ENCODE measurements around the gene SYAP1. TPM values are rescaled to one million over a fixed set of nuclear protein-coding genes. Genes with fewer than 3 reads are reported as not detected.

The SYAP1 gene
- total and polyA plus RNA-seq, 2 of the 8 experiments (the other 6 are each of a cell fraction or from before 2014, with no cell fraction given): 2.9 to 20.3 TPM

DNA sequence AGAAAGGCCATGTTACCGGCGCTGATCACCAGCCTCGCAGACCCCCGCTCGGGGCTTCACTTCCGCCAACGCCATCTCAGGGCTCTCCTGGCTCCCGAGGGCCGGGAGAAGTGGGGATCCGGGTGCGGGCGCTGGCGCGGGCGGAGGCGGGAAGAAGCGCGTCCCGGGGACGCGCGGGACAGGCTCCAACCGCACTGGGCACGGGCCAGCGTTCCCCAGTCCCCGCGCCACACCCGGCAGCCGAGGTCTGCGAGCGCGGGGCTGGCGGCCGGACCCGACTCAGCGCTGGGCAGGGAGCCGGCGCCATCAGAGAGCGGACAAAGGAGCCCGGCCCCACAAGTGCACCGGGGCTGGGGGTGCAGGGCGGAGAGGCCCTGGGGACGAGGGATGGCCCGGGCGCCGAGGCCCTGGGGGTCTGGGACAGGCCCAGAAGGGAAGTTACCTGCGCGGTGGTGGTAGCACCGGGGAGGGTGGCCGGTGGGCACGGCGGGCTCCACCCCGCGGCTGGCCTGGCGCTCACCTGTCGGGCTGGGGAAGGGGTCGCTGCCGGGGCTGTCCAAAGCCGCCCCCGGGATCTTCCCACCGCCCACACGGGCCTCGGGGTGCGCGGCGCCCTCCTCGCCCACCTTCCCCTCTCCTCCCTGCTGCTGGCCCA lies 7.4 kb upstream of the SYAP1 start:
- WGBS, 2 experiments (ENCODE audit: extremely low coverage in 1 of 2, insufficient coverage in 1 of 2, insufficient read length in 1 of 2, insufficient replicate concordance in 2 of 2, low coverage in 1 of 2, low lambda C conversion rate in 2 of 2, missing lambda C conversion rate in 1 of 2): 2% methylated on average over 20 of the region's 67 CpGs; no CpG with 5 or more reads in 1 of the 2 experiments
- Histone ChIP-seq H3K18ac (ENCODE audit: extremely low read depth, low read length) (peak overlapping the region; percentile 60), H2BK120ac (replicated peaks; ENCODE audit: low read depth, low read length) (no peak overlapping the region), H3K9ac (replicated peaks in 1 of 4; ENCODE audit: extremely low read depth in 1 of 4, low read depth in 3 of 4, low read length in 3 of 4) (peak overlapping the region; percentile 71 to 87 (median 78)), H4K91ac (replicated peaks; ENCODE audit: insufficient read length, low read length) (peak overlapping the region; percentile 40), H3K4ac (replicated peaks; ENCODE audit: insufficient read length, low read depth, low read length) (no peak overlapping the region), H3K23me2 (ENCODE audit: low read depth, low read length) (peaks cover 3% of the 10 kb centered on the region; the same call in 1 of the 2 replicates), H4K8ac (ENCODE audit: extremely low read depth, insufficient read depth, low read length) (peak overlapping the region; percentile 89; the same call in 1 of the 2 replicates), H2BK12ac (ENCODE audit: low read depth, low read length) (no peak overlapping the region), H2BK20ac (ENCODE audit: low read length) (no peak overlapping the region), H4K5ac (ENCODE audit: insufficient read length, low read depth, low read length) (peak overlapping the region; percentile 88), H3K56ac (replicated peaks; ENCODE audit: insufficient read length, low read depth, low read length) (no peak overlapping the region), H2BK15ac (ENCODE audit: low read length) (no peak overlapping the region), H2BK5ac (ENCODE audit: low read depth, low read length) (0 out of 2 replicates have a peak overlapping the region, but pooled peaks have one; percentile 16), H3K4me1 (replicated peaks in 1 of 4; ENCODE audit: control insufficient read depth in 3 of 4, insufficient read depth in 4 of 4, low read length in 3 of 4) (peaks cover 0 to 2% (median 0%) of the 10 kb centered on the region in 4 experiments; a peak in 2 of 7 replicates), H3K4me2 (ENCODE audit: insufficient read depth in 1 of 2, low read depth in 2 of 2, low read length in 2 of 2) (peak overlapping the region; percentile 52 to 83), H3K4me3 (ENCODE audit: extremely low read depth in 1 of 4, insufficient read depth in 2 of 4, low read depth in 3 of 4, low read length in 4 of 4) (peak overlapping the region; percentile 67 to 84 (median 72)), H3K14ac (ENCODE audit: insufficient read length) (no peak overlapping the region), H3K9me3 (ENCODE audit: insufficient read depth in 2 of 2, low read depth in 1 of 2, low read length in 1 of 2) (no peaks in the 10 kb centered on the region), H3K36me3 (ENCODE audit: control insufficient read depth in 2 of 4, insufficient read depth in 4 of 4, low read length in 3 of 4) (peaks cover 0 to 10% (median 4%) of the 10 kb centered on the region in 4 experiments; a peak in 3 of 8 replicates), H3K79me2 (ENCODE audit: control insufficient read depth in 1 of 2, insufficient read depth in 2 of 2, low read length in 2 of 2) (peaks cover 0 to 14% of the 10 kb centered on the region in 2 experiments; a peak in 1 of 4 replicates), H3K27me3 (replicated peaks in 1 of 4; ENCODE audit: control insufficient read depth in 3 of 4, extremely low read depth in 1 of 4, insufficient read depth in 3 of 4, low read length in 3 of 4) (no peaks in the 10 kb centered on the region), H3K23ac (ENCODE audit: insufficient read length) (no peak overlapping the region), H3K79me1 (ENCODE audit: low read depth, low read length) (no peaks in the 10 kb centered on the region), H2AFZ (ENCODE audit: low read length) (no peak overlapping the region; the same call in 1 of the 2 replicates), H3K27ac (ENCODE audit: low read depth, low read length) (peak overlapping the region; percentile 82; the same call in 1 of the 2 replicates), H2AK5ac (ENCODE audit: low read depth, low read length) (no peak overlapping the region), H4K20me1 (replicated peaks in 1 of 2; ENCODE audit: control insufficient read depth in 1 of 2, insufficient read depth in 2 of 2, low read length in 2 of 2) (no peaks in the 10 kb centered on the region)
- POLR2A ChIA-PET (ENCODE audit: partially characterized antibody): interaction anchor here (1.0 to 2.3 kb wide), 5 partner anchors 7 to 73 kb away, joined by 4 to 6 read pairs (median 4); partner anchors contain the start of gene SYAP1
- DNase-seq (ENCODE audit: low read depth in 1 of 2, low spot score in 2 of 2) (peak in 1 of 2 experiments; percentile 44), FAIRE-seq (no peak)
- CTCF ChIA-PET (ENCODE audit: partially characterized antibody): no interaction called here
- TF ChIP-seq RXRA (IDR thresholded peaks at IDR 0.05; ENCODE audit: insufficient read depth, low read depth, low read length): no peak
- TF ChIP-seq TAF1 (IDR thresholded peaks at IDR 0.05; ENCODE audit: low read depth, low read length): peak; percentile 30; the same call in 1 of the 2 replicates
- no peak for TF ChIP-seq CEBPB (IDR thresholded peaks at IDR 0.05; ENCODE audit: low read depth, low read length)
- no peak for TF ChIP-seq ZNF274 (IDR thresholded peaks at IDR 0.05; ENCODE audit: borderline replicate concordance, extremely low read depth, low read length)
- TF ChIP-seq SP4 (IDR thresholded peaks at IDR 0.05; ENCODE audit: low read length): no peak
